SJCRH30 (cell line): Measurements from ENCODE around the gene INO80E. TPM values are rescaled to one million over a fixed set of nuclear protein-coding genes. Genes with fewer than 3 reads are reported as not detected.
A peak's percentile ranks its signal among the peaks of the same experiment; 100 is the strongest.
"Not testable (repeated sequence)": the region's sequence is repeated elsewhere in the genome, so short reads cannot be mapped to it uniquely, and the experiment has no call there.

Source experiments
- DNase-seq, 2 experiments: peaks; one replicate each; pipeline ENCODE4 v3.0.0-alpha.2; 2015 to 2020
- H3K27ac ChIP-seq: fragments of 250-450 bp; sonication (Bioruptor Pico); 2 replicates; pipeline ENCODE4 v1.5.1; 2020; ENCODE audit warnings: mild to moderate bottlenecking, moderate library complexity
- H3K27me3 ChIP-seq: fragments of 250-450 bp; sonication (Bioruptor Pico); 2 replicates; pipeline ENCODE4 v1.5.1; 2020; ENCODE audit warnings: mild to moderate bottlenecking, moderate library complexity
- H3K36me3 ChIP-seq: fragments of 250-450 bp; sonication (Bioruptor Pico); 2 replicates; pipeline ENCODE4 v1.5.1; 2020; ENCODE audit warnings: mild to moderate bottlenecking, moderate library complexity
- H3K4me1 ChIP-seq: fragments of 250-450 bp; sonication (Bioruptor Pico); 2 replicates; pipeline ENCODE4 v1.5.1; 2020; ENCODE audit warnings: mild to moderate bottlenecking, moderate library complexity
- H3K4me3 ChIP-seq: fragments of 250-450 bp; sonication (Bioruptor Pico); 2 replicates; pipeline ENCODE4 v1.5.1; 2020; ENCODE audit warnings: mild to moderate bottlenecking, moderate library complexity
- H3K9me3 ChIP-seq: fragments of 250-450 bp; sonication (Bioruptor Pico); replicated peaks from 2 replicates; pipeline ENCODE4 v1.5.1; 2020; ENCODE audit warnings: mild to moderate bottlenecking, moderate library complexity
- total RNA-seq: library from RNA; depleted of rRNA; stranded (reverse); fragments of >200 nt; shearing (Covaris generic); gene quantifications from 2 replicates; pipeline ENCODE4 v1.2.3, GENCODE V29; 2014; rRNA removed

Gene INO80E
- 54.5 and 55.7 TPM in 2 replicates for total RNA-seq

GRCh38 chr16:29995911-29996765 lies at the start of gene INO80E:
Gene INO80E (plus strand): TSS chr16:29996241. CDS start chr16:29996311, 70 bp downstream.
- DNase-seq = peak; percentile 96 to 98
- H3K36me3 ChIP-seq = peaks cover 5% of the 10 kb centered on the region
- H3K9me3 ChIP-seq = no peaks in the 10 kb centered on the region
- H3K27ac ChIP-seq = peak within 1 kb of the TSS; percentile 96
- no peaks in the 10 kb centered on the region for H3K4me1 ChIP-seq
- no peaks in the 10 kb centered on the region for H3K27me3 ChIP-seq
- H3K4me3 ChIP-seq = peak within 1 kb of the TSS; percentile 73

GRCh38 chr16:29947897-29948296 lies 48.1 kb upstream of the INO80E start:
- DNase-seq = no peak
- H3K36me3 ChIP-seq = no peaks in the 10 kb centered on the region
- no peak overlapping the region for H3K27ac ChIP-seq
- H3K27me3 ChIP-seq = no peaks in the 10 kb centered on the region
- no peak overlapping the region for H3K4me3 ChIP-seq
- no peaks in the 10 kb centered on the region for H3K9me3 ChIP-seq
- peaks cover 13% of the 10 kb centered on the region for H3K4me1 ChIP-seq

GRCh38 chr16:29950806-29951461 lies 45.1 kb upstream of the INO80E start:
- no peaks in the 10 kb centered on the region for H3K4me1 ChIP-seq
- no peaks in the 10 kb centered on the region for H3K27me3 ChIP-seq
- H3K27ac ChIP-seq = no peak overlapping the region
- H3K9me3 ChIP-seq = no peaks in the 10 kb centered on the region
- H3K36me3 ChIP-seq = no peaks in the 10 kb centered on the region
- DNase-seq = no peak
- H3K4me3 ChIP-seq = no peak overlapping the region

GRCh38 chr16:29951625-29952365 lies 44.2 kb upstream of the INO80E start:
- Histone ChIP-seq H3K4me1 (no peaks in the 10 kb centered on the region), H3K27ac (no peak overlapping the region), H3K27me3 (no peaks in the 10 kb centered on the region), H3K9me3 (no peaks in the 10 kb centered on the region), H3K4me3 (no peak overlapping the region), H3K36me3 (no peaks in the 10 kb centered on the region)
- DNase-seq = no peak

GRCh38 chr16:29958756-29959155 lies 37.3 kb upstream of the INO80E start:
- H3K27ac ChIP-seq = no peak overlapping the region
- DNase-seq = no peak

GRCh38 chr16:29959293-29959692 lies 36.7 kb upstream of the INO80E start:
- Histone ChIP-seq H3K27ac (no peak overlapping the region), H3K4me1 (no peaks in the 10 kb centered on the region), H3K9me3 (no peaks in the 10 kb centered on the region), H3K27me3 (no peaks in the 10 kb centered on the region), H3K4me3 (no peak overlapping the region), H3K36me3 (no peaks in the 10 kb centered on the region)
- DNase-seq = no peak

More at GRCh38 chr16:29958756-29959155, 37.3 kb upstream of the INO80E start:
- no peaks in the 10 kb centered on the region for H3K4me1 ChIP-seq
- no peaks in the 10 kb centered on the region for H3K36me3 ChIP-seq
- H3K27me3 ChIP-seq = no peaks in the 10 kb centered on the region
- H3K4me3 ChIP-seq = no peak overlapping the region
- H3K9me3 ChIP-seq = no peaks in the 10 kb centered on the region

GRCh38 chr16:29959821-29960220 lies 36.2 kb upstream of the INO80E start:
- not testable (repeated sequence) for H3K27me3 ChIP-seq, H3K4me1 ChIP-seq, H3K9me3 ChIP-seq, H3K27ac ChIP-seq, H3K36me3 ChIP-seq, DNase-seq, H3K4me3 ChIP-seq

GRCh38 chr16:29961127-29961478 lies 34.9 kb upstream of the INO80E start:
- no peaks in the 10 kb centered on the region for H3K36me3 ChIP-seq
- H3K27me3 ChIP-seq = no peaks in the 10 kb centered on the region
- H3K4me3 ChIP-seq = peak overlapping the region; percentile 66
- H3K9me3 ChIP-seq = no peaks in the 10 kb centered on the region
- peak overlapping the region; percentile 69; the same call in 1 of the 2 replicates for H3K27ac ChIP-seq
- no peak for DNase-seq
- H3K4me1 ChIP-seq = no peaks in the 10 kb centered on the region

- H3K36me3 ChIP-seq = no peaks in the 10 kb centered on the region
- H3K9me3 ChIP-seq = no peaks in the 10 kb centered on the region
- peak within 1 kb of the TSS; percentile 69 for H3K27ac ChIP-seq
- H3K27me3 ChIP-seq = no peaks in the 10 kb centered on the region
- H3K4me1 ChIP-seq = no peaks in the 10 kb centered on the region
- H3K4me3 ChIP-seq = peak within 1 kb of the TSS; percentile 66
- peak; percentile 86 to 90 for DNase-seq
Observed at GRCh38 chr16:29961479-29962343, 34.3 kb upstream of the INO80E start, which contains the start of gene TMEM219. Gene TMEM219 (plus strand): TSS chr16:29962079. CDS start chr16:29963144, 1,065 bp downstream.

- Histone ChIP-seq H3K9me3 (no peaks in the 10 kb centered on the region), H3K4me1 (no peaks in the 10 kb centered on the region), H3K4me3 (peak overlapping the region; percentile 66), H3K27ac (no peak overlapping the region; the same call in 1 of the 2 replicates), H3K36me3 (no peaks in the 10 kb centered on the region), H3K27me3 (no peaks in the 10 kb centered on the region)
- no peak for DNase-seq
Observed at GRCh38 chr16:29962344-29962994, 33.6 kb upstream of the INO80E start.

- H3K36me3 ChIP-seq = no peaks in the 10 kb centered on the region
- no peak for DNase-seq
- H3K4me3 ChIP-seq = no peak overlapping the region
- H3K27ac ChIP-seq = no peak overlapping the region
- no peaks in the 10 kb centered on the region for H3K9me3 ChIP-seq
- H3K4me1 ChIP-seq = no peaks in the 10 kb centered on the region
- H3K27me3 ChIP-seq = no peaks in the 10 kb centered on the region
Observed at GRCh38 chr16:29963021-29963743, 32.9 kb upstream of the INO80E start.

- Histone ChIP-seq H3K4me3 (no peak overlapping the region), H3K27me3 (no peaks in the 10 kb centered on the region), H3K9me3 (peaks cover 4% of the 10 kb centered on the region; the same call in 1 of the 2 replicates), H3K4me1 (no peaks in the 10 kb centered on the region), H3K36me3 (no peaks in the 10 kb centered on the region), H3K27ac (no peak overlapping the region)
- DNase-seq = no peak
Observed at GRCh38 chr16:29968205-29968604, 27.8 kb upstream of the INO80E start.

GRCh38 chr16:29971304-29971703 lies 24.7 kb upstream of the INO80E start:
- no peaks in the 10 kb centered on the region for H3K27me3 ChIP-seq
- H3K4me3 ChIP-seq = no peak overlapping the region
- H3K36me3 ChIP-seq = no peaks in the 10 kb centered on the region
- H3K27ac ChIP-seq = no peak overlapping the region
- H3K4me1 ChIP-seq = 0 out of 2 replicates have a peak, but pooled peaks cover 3% of the 10 kb centered on the region
- H3K9me3 ChIP-seq = peaks cover 4% of the 10 kb centered on the region; the same call in 1 of the 2 replicates
- no peak for DNase-seq
